Activated CD8-positive, alpha-beta memory T cell treated with anti-CD3 and anti-CD28 coated beads, Interleukin-2, amount 10 ng/mL, durations not matched to agents 7 days and 5 days (primary cell): ENCODE data around the gene LYRM9. TPM values are rescaled to one million over a fixed set of nuclear protein-coding genes. Genes with fewer than 3 reads are reported as not detected.

Experiments
- ATAC-seq: fragments of 150-1000 bp; cut with Tn5 transposase; one replicate; pipeline ENCODE4 v1.10.0; 2021; ENCODE audit warnings: moderate library complexity
- CTCF ChIA-PET: fragments of 350-600 bp; sonication (Branson Sonifier 250); formaldehyde crosslinking; loops from one replicate; lab custom pipeline; 2021; ENCODE audit warnings: antibody characterized with exemption; lab: Charles Lee
- DNase-seq: peaks from one replicate; pipeline ENCODE4 v3.0.0-alpha.2; 2020
- H3K27ac Mint-ChIP-seq: one replicate; pipeline ENCODE4 v1.8.0; 2021; ENCODE audit warnings: mild to moderate bottlenecking, mixed read lengths
- H3K27me3 Mint-ChIP-seq: one replicate; pipeline ENCODE4 v1.8.0; 2021; ENCODE audit warnings: mixed read lengths
- H3K36me3 Mint-ChIP-seq: one replicate; pipeline ENCODE4 v1.8.0; 2021; ENCODE audit warnings: mild to moderate bottlenecking, mixed read lengths
- H3K4me1 Mint-ChIP-seq: one replicate; pipeline ENCODE4 v1.8.0; 2021; ENCODE audit warnings: mixed read lengths
- H3K4me3 Mint-ChIP-seq: one replicate; pipeline ENCODE4 v1.8.0; 2021; ENCODE audit warnings: mild to moderate bottlenecking, moderate library complexity, mixed read lengths
- H3K9me3 Mint-ChIP-seq: one replicate; pipeline ENCODE4 v1.8.0; 2022; ENCODE audit warnings: low read depth, mixed read lengths
- total RNA-seq, 2 experiments: library from RNA; stranded (reverse); gene quantifications; one replicate each; pipeline ENCODE4 v1.2.3, GENCODE V29; 2021

Gene LYRM9
- total RNA-seq, 2 experiments from 2014 or later, result 1.7 to 5.1 TPM

GRCh38 chr17:27882162-27882840, 10.9 kb downstream of the LYRM9 start:
- Mint-ChIP-seq H3K36me3 (no peaks in the 10 kb centered on the region), H3K4me1 (peaks cover 36% of the 10 kb centered on the region), H3K9me3 (no peaks in the 10 kb centered on the region), H3K27ac (no peak overlapping the region), H3K4me3 (no peak overlapping the region), H3K27me3 (peaks cover 6% of the 10 kb centered on the region)
- DNase-seq, result no peak
- ATAC-seq, result no peak
- CTCF ChIA-PET, result interaction anchor here (0.7 to 13.4 kb wide), 6 partner anchors 12 to 168 kb away, joined by 3 to 571 read pairs (median 10); partner anchors contain the start of genes LYRM9 and NOS2

DNA sequence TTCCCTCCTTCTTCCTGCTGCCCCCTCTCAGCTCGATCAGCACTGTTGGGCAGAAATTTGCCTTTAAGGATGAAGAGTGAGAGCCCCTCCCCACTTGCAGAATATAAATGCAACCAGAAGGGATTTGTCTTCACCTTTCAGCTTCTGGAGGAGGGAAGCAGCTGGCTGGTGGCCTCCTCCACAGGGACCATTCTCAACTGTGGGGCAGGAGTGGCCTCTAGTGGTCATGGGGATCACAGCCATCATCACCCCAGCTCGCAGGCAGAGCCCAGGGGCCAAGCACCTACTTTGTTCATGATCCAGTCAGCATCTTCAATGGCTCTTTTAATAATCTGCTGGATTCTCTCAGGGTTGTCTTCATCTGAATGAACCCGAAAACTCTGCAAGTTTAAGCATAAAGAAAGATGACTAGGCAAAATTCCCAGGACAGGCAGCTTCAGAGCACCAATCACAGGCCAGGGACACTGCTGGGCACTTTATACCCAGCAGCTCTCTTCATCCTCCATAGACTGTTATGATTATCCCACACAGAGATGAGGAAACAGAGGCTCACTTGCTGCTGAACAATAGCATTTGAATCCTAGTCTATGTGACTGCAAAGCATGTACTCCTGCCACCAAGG, 13.1 kb downstream of the LYRM9 start:
- no peaks in the 10 kb centered on the region for H3K36me3 Mint-ChIP-seq
- H3K4me1 Mint-ChIP-seq, result peaks cover 27% of the 10 kb centered on the region
- peak; percentile 90 for ATAC-seq
- peak; percentile 85 for DNase-seq
- CTCF ChIA-PET, result interaction anchor here (0.6 to 13.4 kb wide), 27 partner anchors 9 to 371 kb away, joined by 3 to 571 read pairs (median 4); partner anchors contain the start of genes LYRM9 and NOS2
- no peak overlapping the region for H3K4me3 Mint-ChIP-seq
- H3K9me3 Mint-ChIP-seq, result no peaks in the 10 kb centered on the region
- H3K27ac Mint-ChIP-seq, result no peak overlapping the region
- H3K27me3 Mint-ChIP-seq, result peaks cover 6% of the 10 kb centered on the region

DNA sequence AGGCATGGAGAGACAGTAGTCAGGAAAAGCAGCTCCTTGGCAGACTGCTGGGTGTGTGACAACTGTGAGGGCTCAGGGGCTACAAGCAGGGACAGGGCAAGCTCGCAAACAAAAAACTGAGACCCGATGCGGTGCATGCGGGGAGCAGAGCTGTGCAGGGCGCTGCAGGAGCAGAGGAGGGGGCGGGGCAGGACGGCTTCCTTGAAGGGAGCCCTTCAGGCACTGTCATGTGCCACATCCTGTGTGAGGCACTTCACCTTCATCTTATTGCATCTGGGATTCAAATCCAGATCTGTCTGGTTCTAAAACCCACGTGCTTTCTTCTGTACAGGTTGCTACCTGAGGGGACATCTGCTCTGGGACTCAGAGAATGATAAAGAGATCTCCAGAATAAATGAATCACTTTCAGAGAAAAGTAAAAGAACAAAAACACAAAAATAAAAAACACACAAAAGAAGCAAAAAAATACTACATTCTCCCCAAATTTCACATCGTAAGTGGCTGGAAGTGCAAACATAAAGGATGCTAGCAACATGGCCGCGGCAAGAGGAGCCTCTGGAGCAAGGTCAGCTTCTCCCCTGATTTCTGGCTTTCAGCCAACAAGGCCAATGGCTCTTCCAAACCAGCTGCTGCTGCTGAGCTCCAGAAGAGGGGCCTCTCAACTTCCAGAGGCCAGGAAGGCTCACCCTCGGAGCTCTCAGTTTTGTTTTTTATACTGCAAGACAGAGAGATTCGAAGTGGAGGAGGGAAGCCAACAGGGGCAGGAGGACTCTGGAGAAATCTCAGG, 14.2 kb downstream of the LYRM9 start:
- Mint-ChIP-seq H3K4me3 (no peak overlapping the region), H3K27me3 (peaks cover 1% of the 10 kb centered on the region), H3K4me1 (peaks cover 24% of the 10 kb centered on the region), H3K9me3 (no peaks in the 10 kb centered on the region), H3K27ac (peak overlapping the region; percentile 69), H3K36me3 (no peaks in the 10 kb centered on the region)
- DNase-seq (peak; percentile 82), ATAC-seq (peak; percentile 69)
- CTCF ChIA-PET, result interaction anchor here (0.9 to 13.4 kb wide), 19 partner anchors 8 to 228 kb away, joined by 3 to 571 read pairs (median 6); partner anchors contain the start of genes LYRM9 and NOS2

DNA sequence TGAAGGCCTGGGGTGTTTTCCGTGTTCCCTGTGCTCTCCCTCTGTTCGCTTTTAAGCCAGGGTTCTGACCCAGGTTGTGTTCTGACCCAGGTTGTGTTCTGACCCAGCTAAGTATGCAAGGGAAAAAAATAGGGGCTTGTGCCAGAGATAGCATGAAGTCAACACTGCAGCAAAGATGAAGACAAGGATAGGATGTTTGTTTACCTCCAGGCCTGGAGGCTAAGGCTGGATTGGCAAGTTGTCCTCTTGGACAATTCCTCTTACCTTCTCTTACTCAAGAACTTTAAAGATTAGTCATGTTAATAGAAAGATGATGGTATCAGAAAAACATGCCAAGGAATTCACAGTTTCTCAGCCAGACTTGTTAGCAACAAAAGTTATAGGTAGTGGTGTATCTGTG, 19.4 kb downstream of the LYRM9 start:
- ATAC-seq, result no peak
- Mint-ChIP-seq H3K9me3 (peaks cover 2% of the 10 kb centered on the region), H3K4me1 (peaks cover 7% of the 10 kb centered on the region), H3K4me3 (no peak overlapping the region), H3K27me3 (no peaks in the 10 kb centered on the region), H3K27ac (no peak overlapping the region), H3K36me3 (peaks cover 2% of the 10 kb centered on the region)
- DNase-seq, result no peak
- CTCF ChIA-PET, result no interaction called here

DNA sequence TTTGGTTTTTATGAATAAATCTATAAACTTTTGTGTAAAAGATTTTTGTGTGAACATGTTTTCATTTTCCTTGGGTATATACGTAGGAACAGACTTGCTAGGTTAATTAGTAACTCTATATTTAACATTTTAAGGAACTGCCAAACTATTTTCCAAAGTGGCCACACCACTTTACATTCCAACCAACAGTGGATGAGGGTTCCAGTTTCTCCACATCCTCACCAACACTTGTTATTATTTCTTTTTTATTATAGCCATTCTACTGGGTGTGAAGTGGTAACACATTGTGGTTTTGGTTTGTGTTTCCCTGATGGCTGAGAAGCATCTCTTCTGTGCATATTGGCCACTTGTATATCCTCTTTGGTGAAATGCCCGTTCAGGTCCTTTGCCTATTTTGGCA, 20.0 kb downstream of the LYRM9 start:
- peaks cover 2% of the 10 kb centered on the region for H3K4me1 Mint-ChIP-seq
- H3K36me3 Mint-ChIP-seq, result peaks cover 2% of the 10 kb centered on the region
- no peak for ATAC-seq
- DNase-seq, result no peak
- H3K27me3 Mint-ChIP-seq, result no peaks in the 10 kb centered on the region
- no peak overlapping the region for H3K4me3 Mint-ChIP-seq
- CTCF ChIA-PET, result no interaction called here
- peaks cover 2% of the 10 kb centered on the region for H3K9me3 Mint-ChIP-seq
- no peak overlapping the region for H3K27ac Mint-ChIP-seq

DNA sequence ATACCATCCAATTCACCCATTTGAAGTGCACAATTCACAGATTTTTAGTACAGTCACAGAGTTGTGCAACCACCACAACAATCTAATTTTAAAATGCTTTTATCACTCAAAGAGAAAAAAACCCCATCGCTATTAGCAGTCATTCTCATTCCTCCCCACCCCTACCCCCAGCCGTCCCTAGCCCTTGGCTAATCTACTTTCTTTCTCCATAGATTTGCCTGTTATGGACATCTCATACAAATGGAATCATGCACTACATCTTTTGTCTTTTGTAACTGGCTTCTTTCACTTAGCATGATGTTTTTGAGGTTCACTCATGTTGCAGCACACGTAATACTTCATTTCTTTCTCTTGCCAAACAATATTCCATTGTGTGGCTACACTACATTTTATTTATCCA, 20.4 kb downstream of the LYRM9 start:
- Mint-ChIP-seq H3K4me3 (no peak overlapping the region), H3K27me3 (no peaks in the 10 kb centered on the region), H3K4me1 (no peaks in the 10 kb centered on the region), H3K9me3 (peaks cover 2% of the 10 kb centered on the region), H3K27ac (no peak overlapping the region), H3K36me3 (peaks cover 2% of the 10 kb centered on the region)
- CTCF ChIA-PET, result no interaction called here
- no peak for ATAC-seq
- no peak for DNase-seq

GRCh38 chr17:27871407-27871806, 21.8 kb downstream of the LYRM9 start:
- CTCF ChIA-PET, result interaction anchor here (1.0 to 2.1 kb wide), 2 partner anchors 8 to 22 kb away, joined by 3 to 6 read pairs; no protein-coding TSS in a partner anchor
- peaks cover 2% of the 10 kb centered on the region for H3K9me3 Mint-ChIP-seq

GRCh38 chr17:27870345-27870744, 22.8 kb downstream of the LYRM9 start:
- no peak overlapping the region for H3K27ac Mint-ChIP-seq
- peaks cover 2% of the 10 kb centered on the region for H3K36me3 Mint-ChIP-seq
- peaks cover 2% of the 10 kb centered on the region for H3K9me3 Mint-ChIP-seq
- ATAC-seq (no peak), DNase-seq (no peak)
- H3K27me3 Mint-ChIP-seq, result no peaks in the 10 kb centered on the region
- H3K4me1 Mint-ChIP-seq, result no peaks in the 10 kb centered on the region
- CTCF ChIA-PET, result interaction anchor here (2.1 kb wide), 1 partner anchor 9 kb away, joined by 6 read pairs; no protein-coding TSS in a partner anchor
- no peak overlapping the region for H3K4me3 Mint-ChIP-seq

More at GRCh38 chr17:27871407-27871806, 21.8 kb downstream of the LYRM9 start:
- H3K4me1 Mint-ChIP-seq, result no peaks in the 10 kb centered on the region
- no peak overlapping the region for H3K4me3 Mint-ChIP-seq
- DNase-seq, result no peak
- no peaks in the 10 kb centered on the region for H3K27me3 Mint-ChIP-seq
- peaks cover 2% of the 10 kb centered on the region for H3K36me3 Mint-ChIP-seq
- ATAC-seq, result no peak
- H3K27ac Mint-ChIP-seq, result no peak overlapping the region

GRCh38 chr17:27868565-27868964, 24.6 kb downstream of the LYRM9 start:
- no peak for DNase-seq
- CTCF ChIA-PET, result interaction anchor here (1.0 kb wide), 1 partner anchor 64 kb away, joined by 4 read pairs; no protein-coding TSS in a partner anchor
- no peak overlapping the region for H3K27ac Mint-ChIP-seq

DNA sequence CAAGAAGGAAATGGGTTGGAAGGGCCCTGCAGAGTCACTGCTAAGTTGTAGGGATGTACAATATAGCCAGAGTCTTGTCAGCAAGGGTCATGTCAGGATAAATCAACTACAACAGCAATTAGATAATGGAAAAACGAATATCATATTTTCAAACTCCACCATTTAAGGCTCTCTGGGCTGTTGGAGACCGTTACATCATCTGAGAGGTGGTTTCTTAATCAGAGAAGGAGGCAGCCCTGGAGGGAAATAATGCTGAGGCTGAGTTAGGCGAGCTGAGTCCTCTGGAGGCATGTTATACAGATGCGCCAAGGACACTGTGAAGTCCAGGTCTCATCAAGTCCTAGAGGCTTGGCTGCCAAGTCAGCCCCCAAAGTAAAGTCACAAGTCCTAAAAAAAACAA, 30.3 kb downstream of the LYRM9 start:
- no peak for DNase-seq
- no peak for ATAC-seq
- H3K4me1 Mint-ChIP-seq, result no peaks in the 10 kb centered on the region
- H3K9me3 Mint-ChIP-seq, result no peaks in the 10 kb centered on the region
- CTCF ChIA-PET, result no interaction called here
- peaks cover 9% of the 10 kb centered on the region for H3K27me3 Mint-ChIP-seq
- H3K27ac Mint-ChIP-seq, result no peak overlapping the region
- H3K36me3 Mint-ChIP-seq, result no peaks in the 10 kb centered on the region
- H3K4me3 Mint-ChIP-seq, result no peak overlapping the region

More at GRCh38 chr17:27868565-27868964, 24.6 kb downstream of the LYRM9 start:
- peaks cover 2% of the 10 kb centered on the region for H3K9me3 Mint-ChIP-seq
- no peaks in the 10 kb centered on the region for H3K27me3 Mint-ChIP-seq
- peaks cover 2% of the 10 kb centered on the region for H3K36me3 Mint-ChIP-seq
- H3K4me1 Mint-ChIP-seq, result no peaks in the 10 kb centered on the region
- ATAC-seq, result no peak
- no peak overlapping the region for H3K4me3 Mint-ChIP-seq

GRCh38 chr17:27862004-27862403, 31.2 kb downstream of the LYRM9 start:
- H3K4me1 Mint-ChIP-seq, result peaks cover 2% of the 10 kb centered on the region
- no peak for DNase-seq
- no peak overlapping the region for H3K4me3 Mint-ChIP-seq
- H3K27ac Mint-ChIP-seq, result no peak overlapping the region
- CTCF ChIA-PET, result no interaction called here
- peaks cover 9% of the 10 kb centered on the region for H3K27me3 Mint-ChIP-seq
- no peak for ATAC-seq
- H3K36me3 Mint-ChIP-seq, result no peaks in the 10 kb centered on the region
- no peaks in the 10 kb centered on the region for H3K9me3 Mint-ChIP-seq

DNA sequence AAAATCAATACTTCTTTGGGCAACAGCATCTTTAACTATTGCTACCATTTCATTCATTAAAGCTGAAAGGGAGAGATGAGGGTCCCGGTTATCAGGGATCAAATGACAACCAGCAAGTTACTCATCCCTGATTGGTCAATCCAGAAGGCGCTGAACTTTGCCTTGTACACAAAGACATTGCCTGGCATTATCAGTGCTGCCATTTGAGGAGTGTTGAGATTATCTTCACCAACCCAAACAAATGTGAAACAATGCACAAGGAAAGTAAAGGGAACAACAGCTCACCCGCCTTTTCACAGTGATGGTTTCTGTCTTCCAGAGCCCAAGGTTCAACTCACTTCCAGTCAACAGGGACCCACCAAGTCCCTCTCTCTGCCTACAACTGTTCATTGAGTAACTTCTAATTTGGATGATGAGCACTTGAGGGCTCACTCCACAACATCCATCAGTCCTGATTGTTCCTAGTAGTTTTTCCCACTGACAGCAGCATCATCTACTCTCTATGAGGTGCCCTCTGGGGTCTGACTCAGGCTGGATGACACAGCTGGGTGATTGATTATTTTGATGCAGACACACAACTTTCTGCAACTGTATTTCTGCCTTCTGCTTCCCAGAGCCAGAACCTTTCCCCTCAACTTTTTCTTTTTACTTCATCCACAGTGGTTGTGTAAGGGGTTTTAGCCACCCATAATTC, 32.0 kb downstream of the LYRM9 start:
- Mint-ChIP-seq H3K27ac (no peak overlapping the region), H3K9me3 (no peaks in the 10 kb centered on the region), H3K27me3 (peaks cover 9% of the 10 kb centered on the region), H3K36me3 (no peaks in the 10 kb centered on the region), H3K4me1 (peaks cover 8% of the 10 kb centered on the region), H3K4me3 (no peak overlapping the region)
- ATAC-seq, result no peak
- DNase-seq, result no peak
- CTCF ChIA-PET, result no interaction called here
